Measurements from ENCODE around the gene B3GNT2.

The B3GNT2 gene

GRCh38 chr2:62186156-62186905 lies 9.6 kb upstream of the B3GNT2 start:
- no peak overlapping the region for H3K27ac ChIP-seq (ENCODE audit: low read length)
- TF ChIP-seq EZH2 (IDR thresholded peaks at IDR 0.05; ENCODE audit: borderline replicate concordance, low read depth, low read length, severe bottlenecking) (no peak), CTCF (IDR thresholded peaks at IDR 0.05; ENCODE audit: borderline replicate concordance, extremely low read depth, low read length, poor library complexity, severe bottlenecking) (no peak)
- no peak overlapping the region for H2AFZ ChIP-seq (ENCODE audit: low read depth, low read length)
- H3K9me3 ChIP-seq (ENCODE audit: insufficient read depth, low read length, severe bottlenecking), result no peaks in the 10 kb centered on the region
- H3K36me3 ChIP-seq (ENCODE audit: insufficient read depth, low read length), result no peaks in the 10 kb centered on the region
- H3K4me2 ChIP-seq (ENCODE audit: insufficient read depth, low read length), result no peak overlapping the region
- no peak overlapping the region for H3K4me3 ChIP-seq (ENCODE audit: low read depth in 1 of 2, low read length in 2 of 2)
- no peaks in the 10 kb centered on the region for H3K79me2 ChIP-seq (ENCODE audit: insufficient read depth, low read length)
- H4K20me1 ChIP-seq (ENCODE audit: insufficient read depth, low read length), result no peaks in the 10 kb centered on the region
- H3K4me1 ChIP-seq (ENCODE audit: insufficient read depth, low read length), result no peaks in the 10 kb centered on the region
- H3K9ac ChIP-seq (ENCODE audit: low read depth, low read length), result no peak overlapping the region
- ATAC-seq (ENCODE audit: insufficient read depth, low read depth) (no peak), DNase-seq (no peak)
- H3K27me3 ChIP-seq (ENCODE audit: insufficient read depth, low read length, poor library complexity), result no peaks in the 10 kb centered on the region

- Histone ChIP-seq H3K27ac (ENCODE audit: low read length) (no peak overlapping the region), H4K20me1 (ENCODE audit: insufficient read depth, low read length) (no peaks in the 10 kb centered on the region), H3K9ac (ENCODE audit: low read depth, low read length) (no peak overlapping the region), H3K27me3 (ENCODE audit: insufficient read depth, low read length, poor library complexity) (no peaks in the 10 kb centered on the region), H2AFZ (ENCODE audit: low read depth, low read length) (no peak overlapping the region), H3K9me3 (ENCODE audit: insufficient read depth, low read length, severe bottlenecking) (no peaks in the 10 kb centered on the region), H3K4me2 (ENCODE audit: insufficient read depth, low read length) (no peak overlapping the region), H3K36me3 (ENCODE audit: insufficient read depth, low read length) (no peaks in the 10 kb centered on the region), H3K79me2 (ENCODE audit: insufficient read depth, low read length) (no peaks in the 10 kb centered on the region), H3K4me3 (ENCODE audit: low read depth in 1 of 2, low read length in 2 of 2) (no peak overlapping the region), H3K4me1 (ENCODE audit: insufficient read depth, low read length) (no peaks in the 10 kb centered on the region)
- ATAC-seq (ENCODE audit: insufficient read depth, low read depth), result no peak
- no peak for DNase-seq
- TF ChIP-seq EZH2 (IDR thresholded peaks at IDR 0.05; ENCODE audit: borderline replicate concordance, low read depth, low read length, severe bottlenecking), result no peak
Measured at GRCh38 chr2:62187246-62187645, 8.7 kb upstream of the B3GNT2 start.

- DNase-seq, result no peak
- no peak overlapping the region for H3K27ac ChIP-seq (ENCODE audit: low read length)
Measured at GRCh38 chr2:62188416-62188815, 7.5 kb upstream of the B3GNT2 start.

More at GRCh38 chr2:62188416-62188815, 7.5 kb upstream of the B3GNT2 start:
- H4K20me1 ChIP-seq (ENCODE audit: insufficient read depth, low read length), result no peaks in the 10 kb centered on the region
- H3K4me2 ChIP-seq (ENCODE audit: insufficient read depth, low read length), result no peak overlapping the region
- no peak overlapping the region for H3K4me3 ChIP-seq (ENCODE audit: low read depth in 1 of 2, low read length in 2 of 2)
- H3K79me2 ChIP-seq (ENCODE audit: insufficient read depth, low read length), result no peaks in the 10 kb centered on the region
- H3K4me1 ChIP-seq (ENCODE audit: insufficient read depth, low read length), result no peaks in the 10 kb centered on the region
- H3K9me3 ChIP-seq (ENCODE audit: insufficient read depth, low read length, severe bottlenecking), result no peaks in the 10 kb centered on the region
- TF ChIP-seq CTCF (IDR thresholded peaks at IDR 0.05; ENCODE audit: borderline replicate concordance, extremely low read depth, low read length, poor library complexity, severe bottlenecking), result no peak
- TF ChIP-seq EZH2 (IDR thresholded peaks at IDR 0.05; ENCODE audit: borderline replicate concordance, low read depth, low read length, severe bottlenecking), result no peak
- H3K9ac ChIP-seq (ENCODE audit: low read depth, low read length), result no peak overlapping the region
- no peaks in the 10 kb centered on the region for H3K27me3 ChIP-seq (ENCODE audit: insufficient read depth, low read length, poor library complexity)
- no peak for ATAC-seq (ENCODE audit: insufficient read depth, low read depth)
- no peak overlapping the region for H2AFZ ChIP-seq (ENCODE audit: low read depth, low read length)
- no peaks in the 10 kb centered on the region for H3K36me3 ChIP-seq (ENCODE audit: insufficient read depth, low read length)

Measured in DND-41 (cell line).